ENCODE measurements around the gene PGPEP1.
"Not testable (repeated sequence)": the region's sequence is repeated elsewhere in the genome, so short reads cannot be mapped to it uniquely, and the experiment has no call there.

PGPEP1 gene

GRCh38 chr19:18308051-18308947 lies 32.1 kb upstream of the PGPEP1 start:
- no peak for DNase-seq (ENCODE audit: low spot score)

DNA sequence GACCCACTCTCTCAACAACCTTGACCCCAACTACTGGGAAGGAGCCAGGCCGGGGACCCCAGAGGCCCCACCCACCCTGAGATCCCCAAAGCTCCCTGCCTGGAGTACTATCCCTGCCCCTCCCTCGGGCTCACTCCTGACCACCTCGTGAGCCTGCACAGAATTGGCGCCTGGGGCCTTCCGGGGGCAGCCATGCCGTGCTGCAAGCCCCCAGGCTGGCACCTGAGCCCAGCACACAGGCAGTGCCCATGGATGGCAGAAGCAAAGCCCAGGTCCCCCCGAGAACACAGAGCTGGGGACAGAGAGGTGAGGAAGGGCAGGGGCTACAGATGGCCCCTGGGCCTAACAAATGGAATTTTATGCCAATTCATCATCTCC lies 31.5 kb upstream of the PGPEP1 start:
- no peak for DNase-seq (ENCODE audit: low spot score)

- no peak for DNase-seq (ENCODE audit: low spot score)
Observed at GRCh38 chr19:18309525-18310064, 30.8 kb upstream of the PGPEP1 start.

DNA sequence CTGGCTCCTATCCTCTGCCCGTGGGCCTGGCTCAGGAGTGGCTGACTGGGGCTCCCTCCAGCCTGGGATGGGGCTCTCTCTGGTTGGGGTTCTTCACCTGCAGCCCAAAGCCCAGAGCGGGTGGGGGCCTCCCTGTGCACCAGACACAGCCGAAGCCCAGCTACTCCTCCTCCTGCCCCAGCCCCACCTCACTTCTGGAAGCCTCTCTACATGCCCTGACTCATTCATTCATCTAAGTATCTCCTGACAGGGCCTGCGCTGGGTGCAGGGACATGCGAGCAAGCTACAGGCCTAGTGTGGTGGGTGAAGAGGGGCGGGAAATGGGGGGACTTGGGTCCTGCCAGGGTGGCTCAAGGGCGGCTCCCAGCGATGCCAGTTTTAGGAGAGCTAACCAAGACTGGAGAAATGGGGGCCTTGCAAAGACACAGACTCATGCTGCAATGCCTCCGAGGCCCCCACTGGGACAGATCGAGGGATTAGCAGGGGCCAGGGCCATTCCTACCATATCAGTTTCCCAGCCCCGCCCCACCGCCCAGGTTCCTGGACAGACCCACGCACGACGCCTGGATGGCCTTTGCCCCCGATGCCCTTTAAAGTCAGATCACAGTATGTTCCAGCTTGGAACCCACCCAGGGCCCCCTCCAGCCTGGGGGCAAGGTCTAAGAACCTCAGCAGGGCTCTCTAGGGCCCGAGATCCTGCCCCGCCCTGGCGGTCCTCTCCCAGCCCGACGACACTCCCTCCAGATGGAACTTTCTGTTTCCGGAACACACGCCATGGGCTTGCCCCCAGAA lies 30.1 kb upstream of the PGPEP1 start:
- DNase-seq (ENCODE audit: low spot score) = no peak

DNA sequence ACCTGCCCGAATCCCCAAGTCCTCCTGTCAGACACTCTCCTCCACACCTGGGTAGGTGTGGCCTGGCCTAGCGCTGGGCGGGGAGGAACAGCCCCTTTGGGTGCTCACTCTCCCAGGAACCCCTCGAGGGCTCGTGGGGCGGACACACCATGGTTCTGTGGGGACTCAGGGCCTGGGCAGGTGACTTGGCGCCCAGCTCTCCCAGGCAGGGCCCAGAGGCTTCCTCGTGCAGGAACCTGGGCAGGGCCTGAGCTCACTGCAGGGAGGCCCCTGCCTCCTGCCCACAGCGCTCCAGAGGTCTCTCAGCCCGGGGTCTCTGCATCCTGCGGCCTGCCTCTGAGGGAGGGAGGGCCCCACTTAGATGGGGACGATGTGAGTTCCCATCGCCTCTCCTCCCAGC lies 29.4 kb upstream of the PGPEP1 start:
- no peak for DNase-seq (ENCODE audit: low spot score)

- no peak for DNase-seq (ENCODE audit: low spot score)
Observed at GRCh38 chr19:18311502-18312091, 28.8 kb upstream of the PGPEP1 start.

DNA sequence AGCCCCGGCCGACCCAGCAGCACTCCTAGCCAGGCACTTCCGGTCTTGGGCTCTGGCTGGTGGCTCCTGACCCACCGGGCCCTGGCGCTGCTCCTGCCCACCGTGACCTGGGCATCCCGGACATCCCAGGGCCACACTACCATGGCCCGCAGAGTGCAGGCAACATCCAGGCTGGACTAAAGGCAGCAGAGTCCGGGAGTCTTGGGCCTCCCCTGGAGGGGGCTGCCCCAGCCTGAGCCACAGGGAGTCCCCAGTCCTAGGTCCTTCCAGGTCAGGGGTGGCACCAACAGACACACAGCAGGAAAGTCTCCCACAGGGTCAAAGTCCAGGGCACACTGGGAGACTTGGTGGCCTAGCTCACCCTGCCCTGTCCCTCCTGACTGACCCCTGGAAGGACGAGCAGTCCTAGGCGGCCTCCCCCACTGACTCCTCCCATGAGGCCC lies 28.3 kb upstream of the PGPEP1 start:
- DNase-seq (ENCODE audit: low spot score) = no peak

DNA sequence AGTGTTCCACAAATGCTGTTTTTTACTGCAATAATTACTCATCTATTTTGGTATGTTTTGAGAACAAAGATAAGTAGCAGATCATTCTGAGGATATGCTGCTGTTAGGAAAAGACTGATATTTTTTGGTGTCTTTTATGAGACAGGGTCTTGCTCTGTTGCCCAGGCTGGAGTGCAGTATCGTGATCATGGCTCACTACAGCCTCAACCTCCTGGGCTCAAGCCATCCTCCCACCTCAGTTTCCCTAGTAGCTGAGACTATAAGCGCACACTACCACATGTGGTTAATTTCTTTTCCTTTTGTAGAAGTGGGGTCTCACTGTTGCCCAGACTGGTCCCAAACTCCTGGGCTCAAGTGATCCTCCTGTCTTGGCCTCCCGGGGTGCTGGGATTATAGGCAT lies 27.0 kb upstream of the PGPEP1 start:
- DNase-seq (ENCODE audit: low spot score) = no peak

DNA sequence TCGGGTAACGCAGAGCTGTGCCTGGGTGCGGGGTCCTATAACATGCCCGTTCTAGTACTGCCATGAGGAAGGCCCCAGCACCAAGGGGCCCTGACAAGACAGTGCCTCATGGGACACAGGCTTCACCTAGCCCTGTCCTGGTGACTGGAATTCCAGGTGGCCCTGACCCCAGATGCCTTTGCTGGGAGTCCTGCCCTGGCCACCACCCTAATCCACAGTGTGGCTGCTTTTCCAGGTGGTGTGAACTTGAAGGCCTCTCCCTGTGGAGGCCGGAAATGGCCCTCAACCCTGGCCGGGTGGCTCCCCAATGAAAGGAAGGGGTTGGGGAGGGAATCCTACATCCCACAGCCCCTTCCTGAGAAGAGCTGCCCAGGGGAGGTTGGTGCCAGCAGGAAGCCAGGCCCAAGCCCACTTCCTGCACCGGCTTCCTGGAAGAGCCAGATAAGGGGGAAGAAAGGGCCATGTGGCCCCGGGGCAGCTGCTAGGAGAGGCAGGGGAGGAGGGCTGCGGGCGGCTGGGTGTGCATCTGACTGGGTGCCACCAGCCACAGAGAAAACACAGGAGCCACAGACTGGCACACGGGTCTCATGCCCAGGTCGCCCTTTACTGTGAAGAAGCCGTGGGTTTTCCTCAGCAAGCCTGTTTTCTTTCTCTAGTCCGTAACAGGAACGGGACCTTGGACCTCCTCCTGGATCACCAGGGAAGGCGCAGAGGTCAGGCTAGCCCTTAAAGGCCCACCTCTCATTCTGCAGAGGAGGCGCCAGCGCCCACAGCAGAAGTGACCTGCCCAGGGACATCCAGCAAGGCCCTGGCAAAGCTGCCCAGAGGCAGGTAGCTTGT lies 22.2 kb upstream of the PGPEP1 start:
- DNase-seq (ENCODE audit: low spot score) = no peak

DNA sequence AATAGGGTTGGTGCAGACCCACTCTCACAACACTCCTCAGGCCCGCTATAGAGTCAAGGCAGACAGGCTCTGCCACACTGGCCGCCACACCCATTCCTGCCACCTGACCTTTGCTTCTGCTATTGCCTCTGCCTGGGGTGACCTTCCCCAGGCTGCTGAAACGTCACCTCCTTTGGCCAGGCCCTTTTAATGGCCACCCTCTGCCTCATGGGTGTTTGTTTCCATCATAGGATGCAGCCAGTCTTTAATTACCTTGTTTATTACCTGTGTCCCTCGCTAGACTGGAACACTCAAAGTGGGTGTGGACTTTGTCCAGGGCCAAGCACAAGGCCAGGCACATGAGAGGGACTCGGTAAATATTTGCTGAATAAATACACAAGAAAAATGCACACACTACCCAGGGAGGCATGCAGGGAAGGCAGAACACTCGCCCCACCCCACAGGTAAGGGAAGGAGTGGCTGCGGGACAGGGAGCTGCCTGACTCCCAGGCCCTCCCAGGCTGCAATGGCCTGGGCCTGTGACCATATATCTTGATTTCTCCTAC lies 20.7 kb upstream of the PGPEP1 start:
- DNase-seq (ENCODE audit: low spot score) = no peak

DNA sequence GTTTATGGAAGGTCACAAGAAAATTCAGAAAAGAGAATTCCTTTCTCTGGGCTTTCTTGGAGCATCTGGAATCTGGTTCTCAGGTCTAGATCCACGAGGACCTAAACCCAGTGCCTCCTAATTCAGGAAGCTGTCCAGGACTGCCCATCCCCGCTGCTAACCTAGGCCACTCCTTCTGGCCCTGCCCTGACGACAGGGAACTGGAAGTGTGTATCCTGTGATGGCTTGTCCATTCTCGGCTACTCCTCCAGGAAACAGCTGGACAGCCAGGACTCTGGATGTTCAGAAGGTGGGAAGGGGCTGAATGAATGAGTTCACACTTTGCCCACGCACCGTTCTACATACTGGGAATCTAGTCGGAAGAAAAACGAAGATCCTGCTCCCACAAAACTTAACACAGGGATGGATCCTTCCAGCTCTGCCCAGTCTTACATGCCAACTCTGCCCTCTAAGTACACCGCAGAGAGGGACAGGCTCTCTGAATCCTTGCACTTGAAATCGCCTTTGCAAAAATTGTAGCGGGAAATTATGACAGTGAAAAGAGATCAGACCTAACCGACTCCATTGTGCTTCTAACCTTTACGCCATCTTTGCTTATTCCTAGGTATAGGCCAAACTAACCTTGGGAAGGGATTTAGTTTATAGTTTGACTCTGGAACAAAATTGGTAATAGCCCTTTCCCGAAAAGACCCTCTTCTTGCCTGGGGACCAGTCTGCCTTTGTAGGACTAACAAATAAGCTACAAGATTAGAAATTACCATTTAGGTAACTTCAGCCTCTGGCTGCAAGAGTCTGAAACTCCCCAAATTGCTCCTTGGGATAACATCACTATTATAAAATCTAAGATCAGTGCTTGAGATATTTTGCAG lies 19.3 kb upstream of the PGPEP1 start:
- DNase-seq (ENCODE audit: low spot score) = no peak

DNA sequence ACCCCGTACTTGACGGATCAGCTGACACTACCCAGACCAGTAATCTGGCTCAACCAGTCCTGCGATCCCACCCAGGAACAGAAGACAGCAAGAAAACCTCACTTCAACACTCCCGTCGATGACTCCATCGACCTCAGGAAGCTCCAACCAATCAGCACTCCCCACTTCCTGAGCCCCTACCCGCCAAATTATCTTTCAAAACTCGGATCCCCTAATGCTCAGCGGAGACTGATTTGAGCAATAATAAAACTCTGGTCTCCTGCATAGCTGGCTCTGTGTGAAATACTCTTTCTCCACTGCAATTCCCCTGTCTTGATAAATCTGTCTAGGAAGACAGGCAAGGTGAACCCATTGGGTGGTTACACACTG lies 18.7 kb upstream of the PGPEP1 start:
- DNase-seq (ENCODE audit: low spot score) = peak; percentile 19

DNA sequence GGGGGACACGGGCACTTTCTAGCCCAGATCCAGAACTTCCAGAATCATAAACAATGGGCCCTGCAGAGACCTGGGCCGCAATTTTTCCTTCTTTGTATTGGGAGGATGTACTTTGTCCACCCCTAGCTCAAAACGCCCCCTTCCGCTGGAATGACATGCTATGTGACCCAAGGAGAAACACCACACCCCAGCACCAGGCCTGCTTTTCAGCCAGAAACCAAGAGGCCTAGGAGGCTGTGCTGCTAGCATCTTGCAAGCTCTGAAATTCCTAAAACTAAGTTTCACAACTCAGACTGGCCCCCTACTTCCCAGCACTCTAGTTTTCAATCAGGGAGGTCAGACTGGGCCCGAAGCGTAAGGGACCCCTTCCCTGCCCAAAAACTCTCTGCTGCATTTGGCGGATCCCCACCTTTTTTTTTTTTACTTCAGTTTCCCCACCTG lies 18.1 kb upstream of the PGPEP1 start:
- peak; percentile 70 for DNase-seq (ENCODE audit: low spot score)

GRCh38 chr19:18322759-18323460 lies 17.5 kb upstream of the PGPEP1 start, which contains the start of gene LSM4:
TSS of gene LSM4 (minus strand) at chr19:18323076. CDS start at chr19:18323020, 56 bp downstream.
- DNase-seq (ENCODE audit: low spot score) = peak; percentile 99

GRCh38 chr19:18324373-18324731 lies 16.0 kb upstream of the PGPEP1 start:
- DNase-seq (ENCODE audit: low spot score) = not testable (repeated sequence)

GRCh38 chr19:18326772-18327171 lies 13.6 kb upstream of the PGPEP1 start:
- no peak for DNase-seq (ENCODE audit: low spot score)

DNA sequence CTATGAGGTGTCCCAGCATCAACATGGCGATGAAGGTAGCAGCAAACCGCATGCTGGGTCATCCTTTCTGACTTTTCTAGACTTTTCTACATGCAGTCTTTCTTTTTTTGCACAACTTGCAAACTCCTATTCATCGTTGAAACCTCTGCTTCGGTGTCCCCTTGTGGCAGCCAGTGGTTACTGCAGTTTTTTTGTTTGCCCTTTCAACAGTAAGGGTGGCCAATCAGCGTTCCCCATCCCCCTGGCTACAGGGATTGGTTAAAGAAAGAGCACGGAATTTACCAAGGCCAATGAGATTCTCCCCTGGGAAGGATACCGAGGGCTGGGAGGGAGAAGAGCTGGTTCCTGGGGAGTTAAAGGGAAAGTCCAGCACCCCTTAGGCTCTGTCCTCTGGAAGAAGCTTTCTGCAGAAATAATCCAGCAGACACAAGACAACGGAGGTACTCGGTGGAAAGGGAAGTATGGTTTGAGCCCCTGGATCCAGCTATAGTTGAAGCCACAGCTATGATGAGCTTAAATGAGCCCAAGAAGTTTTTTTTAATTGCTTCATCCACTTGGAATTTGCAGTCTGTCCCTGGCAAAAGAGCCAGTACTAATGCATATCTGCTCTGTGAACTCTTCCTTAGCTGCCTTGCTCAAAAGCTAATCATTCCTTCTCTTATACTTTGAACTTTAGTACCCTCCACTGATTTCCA lies 11.9 kb upstream of the PGPEP1 start:
- DNase-seq (ENCODE audit: low spot score) = peak; percentile 97

DNA sequence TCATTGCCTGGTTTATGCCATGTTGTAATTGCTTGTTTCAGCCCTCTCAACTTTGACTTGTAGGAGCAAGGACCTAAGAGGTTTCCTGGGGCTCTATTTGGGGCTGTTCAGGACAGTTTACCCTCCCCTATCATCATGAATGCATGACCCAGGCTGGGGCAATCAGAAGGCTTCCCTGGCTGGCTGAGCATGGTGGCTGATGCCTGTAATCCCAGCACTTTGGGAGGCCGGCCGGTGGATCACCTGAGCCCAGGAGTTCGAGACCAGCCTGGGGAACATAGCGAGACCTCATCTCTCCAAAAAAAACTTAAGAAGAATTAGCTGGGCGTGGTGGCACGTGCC lies 11.4 kb upstream of the PGPEP1 start:
- no peak for DNase-seq (ENCODE audit: low spot score)

DNA sequence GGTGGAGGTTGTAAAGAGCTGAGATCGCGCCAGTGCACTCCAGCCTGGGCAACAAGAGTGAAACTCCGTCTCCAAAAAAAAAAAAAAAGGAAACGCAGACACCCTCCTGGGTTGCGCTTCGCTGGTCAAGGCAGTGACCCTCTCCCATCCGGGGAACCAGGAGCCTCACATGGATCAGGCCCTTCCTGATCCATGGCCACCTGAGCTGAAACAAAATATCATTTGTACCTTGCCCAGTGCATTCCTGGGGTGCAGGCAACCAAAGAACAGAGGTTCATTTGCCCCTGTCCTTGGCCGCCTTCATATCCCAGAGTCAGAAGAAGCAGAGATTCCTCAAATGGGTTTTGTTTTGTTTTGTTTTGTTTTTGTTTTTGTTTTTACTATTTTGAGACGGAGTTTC lies 9.5 kb upstream of the PGPEP1 start:
- peak; percentile 57 for DNase-seq (ENCODE audit: low spot score)
